Prostate gland (tissue), 2 donors: Measurements from ENCODE around the gene CDH13. TPM values are rescaled to one million over a fixed set of nuclear protein-coding genes. Genes with fewer than 3 reads are reported as not detected.

Experiments
- DNase-seq: peaks from one replicate; pipeline ENCODE4 v3.0.0-alpha.2; 2019; ENCODE audit warnings: low spot score
- H3K27ac ChIP-seq, 2 donors: fragments of 200-600 bp; sonication (generic); 2 replicates each; pipeline ENCODE4 v1.5.1; 2017 to 2019
- H3K27me3 ChIP-seq: fragments of 200-600 bp; sonication (generic); replicated peaks from 2 replicates; pipeline ENCODE4 v1.5.1; 2019; ENCODE audit not compliant: insufficient read depth
- H3K36me3 ChIP-seq, 2 donors: fragments of 200-600 bp; sonication (generic); 1 replicate in 1 of 2; 2 replicates in 1 of 2; pipeline versions ENCODE4 v1.5.1 to v1.8.1; 2017 to 2019
- H3K4me1 ChIP-seq: fragments of 200-600 bp; sonication (generic); replicated peaks from 2 replicates; pipeline ENCODE4 v1.5.1; 2019
- H3K4me3 ChIP-seq, 2 donors: fragments of 200-600 bp; sonication (generic); 2 replicates each; pipeline ENCODE4 v1.5.1; 2017 to 2019
- H3K9me3 ChIP-seq: fragments of 200-600 bp; sonication (generic); 2 replicates; pipeline ENCODE4 v1.5.1; 2017
- CTCF ChIP-seq, 4 experiments: fragments of 200-600 bp in 2 of 4; fragments of 450-650 bp in 2 of 4; sonication (generic) in 2 of 4; IDR thresholded peaks; 1 replicate in 3 of 4; 2 replicates in 1 of 4; pipeline ENCODE4 v1.5.1; 2016 to 2019; ENCODE audit warnings: antibody characterized with exemption in 4 of 4, mild to moderate bottlenecking in 2 of 4, moderate library complexity in 2 of 4
- POLR2A ChIP-seq: fragments of 450-650 bp; IDR thresholded peaks from one replicate; pipeline ENCODE4 v1.6.1; 2016; ENCODE audit warnings: antibody characterized with exemption, mild to moderate bottlenecking
- POLR2AphosphoS5 ChIP-seq: sonication (generic); formaldehyde crosslinking; IDR thresholded peaks from one replicate; pipeline ENCODE4 v1.6.1; 2017; ENCODE audit warnings: antibody characterized with exemption
- WGBS: methylation state at CpG from one replicate; pipeline ENCODE4 v1.1.5; 2018; 5-methylcytosine and 5-hydroxymethylcytosine counted together
- intact Hi-C: fragments of 100-400 bp; cut with DNase I; formaldehyde crosslinking; loops from one replicate; pipeline ENCODE4 v1.14.2; 2022
- total RNA-seq, 2 donors: library from RNA; depleted of rRNA; stranded (reverse); fragments of >200 nt; gene quantifications; one replicate each; pipeline ENCODE4 v1.1.0, GENCODE V29; 2016

Gene CDH13
- total RNA-seq, 2 donors from 2014 or later: 20.6 to 23.0 TPM

- TF ChIP-seq POLR2AphosphoS5 (no peak), CTCF (IDR thresholded peaks at IDR 0.05) (no peak), POLR2A (no peak)
- Histone ChIP-seq H3K27ac (no peak overlapping the region), H3K4me3 (no peak overlapping the region), H3K4me1 (no peaks in the 10 kb centered on the region), H3K36me3 (no peaks in the 10 kb centered on the region), H3K27me3 (no peaks in the 10 kb centered on the region), H3K9me3 (no peaks in the 10 kb centered on the region)
- intact Hi-C loops: no loop called here
- no peak for DNase-seq
- WGBS: 86% methylated on average over 3 of the region's 3 CpGs
Observed at GRCh38 chr16:82754716-82755513, 128.1 kb downstream of the CDH13 start.

- no peaks in the 10 kb centered on the region for H3K4me1 ChIP-seq
- TF ChIP-seq CTCF (IDR thresholded peaks at IDR 0.05): no peak
- no peak for TF ChIP-seq POLR2AphosphoS5
- no peak for TF ChIP-seq POLR2A
- no peak overlapping the region for H3K4me3 ChIP-seq
- no peaks in the 10 kb centered on the region for H3K27me3 ChIP-seq
- WGBS: 86% methylated on average over 4 of the region's 4 CpGs
- intact Hi-C loops: no loop called here
- no peaks in the 10 kb centered on the region for H3K9me3 ChIP-seq
- no peaks in the 10 kb centered on the region for H3K36me3 ChIP-seq
- no peak overlapping the region for H3K27ac ChIP-seq
- no peak for DNase-seq
Observed at GRCh38 chr16:82755570-82756282, 129.0 kb downstream of the CDH13 start.

GRCh38 chr16:82756283-82756599, 129.5 kb downstream of the CDH13 start:
- Histone ChIP-seq H3K9me3 (no peaks in the 10 kb centered on the region), H3K4me3 (no peak overlapping the region), H3K27me3 (no peaks in the 10 kb centered on the region), H3K36me3 (no peaks in the 10 kb centered on the region), H3K27ac (no peak overlapping the region), H3K4me1 (no peaks in the 10 kb centered on the region)
- WGBS: 72% methylated on average over 3 of the region's 3 CpGs
- no peak for DNase-seq
- intact Hi-C loops: no loop called here
- TF ChIP-seq POLR2A: no peak
- TF ChIP-seq CTCF (IDR thresholded peaks at IDR 0.05): no peak
- TF ChIP-seq POLR2AphosphoS5: no peak

GRCh38 chr16:82758406-82758805, 131.6 kb downstream of the CDH13 start:
- no peak overlapping the region for H3K4me3 ChIP-seq
- intact Hi-C loops: no loop called here
- H3K9me3 ChIP-seq: no peaks in the 10 kb centered on the region
- no peaks in the 10 kb centered on the region for H3K27me3 ChIP-seq
- no peak for DNase-seq
- H3K4me1 ChIP-seq: no peaks in the 10 kb centered on the region
- WGBS: 91% methylated on average over 4 of the region's 4 CpGs
- H3K36me3 ChIP-seq: no peaks in the 10 kb centered on the region
- TF ChIP-seq POLR2AphosphoS5: no peak
- no peak for TF ChIP-seq POLR2A
- TF ChIP-seq CTCF (IDR thresholded peaks at IDR 0.05): no peak
- no peak overlapping the region for H3K27ac ChIP-seq

GRCh38 chr16:82758904-82759303, 132.1 kb downstream of the CDH13 start:
- H3K36me3 ChIP-seq: no peaks in the 10 kb centered on the region
- H3K4me1 ChIP-seq: no peaks in the 10 kb centered on the region
- intact Hi-C loops: no loop called here
- no peak for TF ChIP-seq CTCF (IDR thresholded peaks at IDR 0.05)
- TF ChIP-seq POLR2AphosphoS5: no peak
- no peak for TF ChIP-seq POLR2A
- DNase-seq: no peak
- WGBS: 96% methylated on average over 2 of the region's 2 CpGs
- H3K27me3 ChIP-seq: no peaks in the 10 kb centered on the region
- no peak overlapping the region for H3K27ac ChIP-seq
- H3K9me3 ChIP-seq: no peaks in the 10 kb centered on the region
- H3K4me3 ChIP-seq: no peak overlapping the region
